ENCODE results near the gene BCAR3.

BCAR3 gene

DNA sequence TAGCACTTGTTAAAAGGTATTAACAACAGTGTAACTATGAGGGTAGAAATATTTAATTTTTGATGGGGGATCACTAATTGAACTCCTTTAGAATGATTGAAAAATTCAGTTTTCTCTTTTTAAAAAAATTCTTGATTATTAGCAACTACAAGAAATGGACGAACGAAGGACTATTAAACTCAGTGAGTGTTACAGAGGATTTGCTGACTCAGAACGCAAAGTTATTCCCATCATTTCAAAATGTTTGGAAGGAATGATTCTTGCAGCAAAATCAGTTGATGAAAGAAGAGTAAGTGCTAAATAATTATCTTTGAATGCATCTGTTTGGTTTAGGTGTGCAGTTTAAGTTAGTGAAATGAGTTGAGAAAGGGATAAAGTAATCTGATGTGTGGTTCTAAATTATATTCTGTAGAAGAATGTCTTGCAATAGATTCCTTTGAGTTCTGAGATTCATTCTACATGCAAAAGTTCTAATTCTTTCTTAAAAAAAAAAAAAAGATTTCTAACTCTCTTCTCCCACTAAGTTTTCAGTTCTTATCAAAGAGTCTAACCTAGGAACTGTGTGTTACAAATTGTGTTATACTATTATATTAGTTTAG lies 148.8 kb downstream of the BCAR3 start:
- no peak overlapping the region for H3K4me2 ChIP-seq (ENCODE audit: low read depth, low read length, poor library complexity, severe bottlenecking)
- no peaks in the 10 kb centered on the region for H3K36me3 ChIP-seq (ENCODE audit: low read length)
- H3K27ac ChIP-seq (ENCODE audit: low read depth, low read length) = no peak overlapping the region
- no peaks in the 10 kb centered on the region for H3F3A ChIP-seq (ENCODE audit: insufficient read depth)
- H3K9me3 ChIP-seq (ENCODE audit: insufficient read depth, low read length) = no peaks in the 10 kb centered on the region
- H4K20me1 ChIP-seq (ENCODE audit: low read depth, low read length) = no peaks in the 10 kb centered on the region
- H3K9me2 ChIP-seq (replicated peaks; ENCODE audit: insufficient read depth, low read length) = no peaks in the 10 kb centered on the region
- H3K4me3 ChIP-seq (ENCODE audit: insufficient read depth, low read length, poor library complexity, severe bottlenecking) = no peak overlapping the region
- H2AFZ ChIP-seq (ENCODE audit: low read depth, low read length, severe bottlenecking) = no peak overlapping the region
- H3K27me3 ChIP-seq (ENCODE audit: low read length) = no peaks in the 10 kb centered on the region
- no peak for TF ChIP-seq EZH2phosphoT487 (conservative IDR thresholded peaks at IDR 0.05; ENCODE audit: low read length)
- TF ChIP-seq, protein P1, sequence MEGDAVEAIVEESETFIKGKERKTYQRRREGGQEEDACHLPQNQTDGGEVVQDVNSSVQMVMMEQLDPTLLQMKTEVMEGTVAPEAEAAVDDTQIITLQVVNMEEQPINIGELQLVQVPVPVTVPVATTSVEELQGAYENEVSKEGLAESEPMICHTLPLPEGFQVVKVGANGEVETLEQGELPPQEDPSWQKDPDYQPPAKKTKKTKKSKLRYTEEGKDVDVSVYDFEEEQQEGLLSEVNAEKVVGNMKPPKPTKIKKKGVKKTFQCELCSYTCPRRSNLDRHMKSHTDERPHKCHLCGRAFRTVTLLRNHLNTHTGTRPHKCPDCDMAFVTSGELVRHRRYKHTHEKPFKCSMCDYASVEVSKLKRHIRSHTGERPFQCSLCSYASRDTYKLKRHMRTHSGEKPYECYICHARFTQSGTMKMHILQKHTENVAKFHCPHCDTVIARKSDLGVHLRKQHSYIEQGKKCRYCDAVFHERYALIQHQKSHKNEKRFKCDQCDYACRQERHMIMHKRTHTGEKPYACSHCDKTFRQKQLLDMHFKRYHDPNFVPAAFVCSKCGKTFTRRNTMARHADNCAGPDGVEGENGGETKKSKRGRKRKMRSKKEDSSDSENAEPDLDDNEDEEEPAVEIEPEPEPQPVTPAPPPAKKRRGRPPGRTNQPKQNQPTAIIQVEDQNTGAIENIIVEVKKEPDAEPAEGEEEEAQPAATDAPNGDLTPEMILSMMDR (IDR thresholded peaks at IDR 0.05; ENCODE audit: insufficient read depth, low read length, poor library complexity, severe bottlenecking) = no peak
- H3K9ac ChIP-seq (ENCODE audit: low read length) = no peak overlapping the region
- no peaks in the 10 kb centered on the region for H3K79me2 ChIP-seq (ENCODE audit: insufficient read depth, low read length)

DNA sequence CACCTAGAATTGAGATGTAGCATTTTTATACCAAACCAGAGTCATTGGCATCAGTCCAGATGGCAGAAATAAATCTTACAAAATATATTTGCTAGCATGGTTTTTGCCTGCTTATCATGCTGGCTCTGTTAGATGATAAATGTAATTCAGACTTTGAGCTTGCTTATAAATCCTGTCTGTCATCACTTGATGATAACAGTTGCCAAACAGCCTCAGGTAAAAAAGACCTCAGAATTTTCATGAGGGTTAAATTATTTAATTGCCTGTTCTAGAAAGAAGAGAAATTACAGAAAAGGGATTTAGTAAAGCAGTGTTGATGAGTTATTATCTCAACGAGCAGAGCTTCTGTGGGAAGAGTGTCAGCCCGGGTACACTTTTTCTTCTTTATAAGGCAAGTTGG lies 150.4 kb downstream of the BCAR3 start:
- TF ChIP-seq, protein P1 (IDR thresholded peaks at IDR 0.05; ENCODE audit: insufficient read depth, low read length, poor library complexity, severe bottlenecking) = no peak
- no peak for TF ChIP-seq EZH2phosphoT487 (conservative IDR thresholded peaks at IDR 0.05; ENCODE audit: low read length)

GRCh38 chr1:93528412-93528811 lies 153.2 kb downstream of the BCAR3 start:
- H3K27me3 ChIP-seq (ENCODE audit: low read length) = no peaks in the 10 kb centered on the region
- no peaks in the 10 kb centered on the region for H3K36me3 ChIP-seq (ENCODE audit: low read length)

More for the DNA sequence above, 150.4 kb downstream of the BCAR3 start:
- no peak overlapping the region for H3K9ac ChIP-seq (ENCODE audit: low read length)
- H2AFZ ChIP-seq (ENCODE audit: low read depth, low read length, severe bottlenecking) = no peak overlapping the region
- H3F3A ChIP-seq (ENCODE audit: insufficient read depth) = no peaks in the 10 kb centered on the region
- H4K20me1 ChIP-seq (ENCODE audit: low read depth, low read length) = no peaks in the 10 kb centered on the region
- H3K9me2 ChIP-seq (replicated peaks; ENCODE audit: insufficient read depth, low read length) = no peaks in the 10 kb centered on the region
- H3K4me3 ChIP-seq (ENCODE audit: insufficient read depth, low read length, poor library complexity, severe bottlenecking) = no peak overlapping the region
- H3K27me3 ChIP-seq (ENCODE audit: low read length) = no peaks in the 10 kb centered on the region
- H3K36me3 ChIP-seq (ENCODE audit: low read length) = no peaks in the 10 kb centered on the region
- no peaks in the 10 kb centered on the region for H3K79me2 ChIP-seq (ENCODE audit: insufficient read depth, low read length)
- no peak overlapping the region for H3K4me2 ChIP-seq (ENCODE audit: low read depth, low read length, poor library complexity, severe bottlenecking)
- H3K9me3 ChIP-seq (ENCODE audit: insufficient read depth, low read length) = no peaks in the 10 kb centered on the region
- H3K27ac ChIP-seq (ENCODE audit: low read depth, low read length) = no peak overlapping the region

More at GRCh38 chr1:93528412-93528811, 153.2 kb downstream of the BCAR3 start:
- Histone ChIP-seq H3K9me3 (ENCODE audit: insufficient read depth, low read length) (no peaks in the 10 kb centered on the region), H3K9ac (ENCODE audit: low read length) (no peak overlapping the region), H3K4me3 (ENCODE audit: insufficient read depth, low read length, poor library complexity, severe bottlenecking) (no peak overlapping the region), H2AFZ (ENCODE audit: low read depth, low read length, severe bottlenecking) (no peak overlapping the region), H3K27ac (ENCODE audit: low read depth, low read length) (no peak overlapping the region), H3K4me2 (ENCODE audit: low read depth, low read length, poor library complexity, severe bottlenecking) (no peak overlapping the region), H3K79me2 (ENCODE audit: insufficient read depth, low read length) (no peaks in the 10 kb centered on the region), H3K9me2 (replicated peaks; ENCODE audit: insufficient read depth, low read length) (no peaks in the 10 kb centered on the region), H4K20me1 (ENCODE audit: low read depth, low read length) (no peaks in the 10 kb centered on the region), H3F3A (ENCODE audit: insufficient read depth) (no peaks in the 10 kb centered on the region)
- no peak for TF ChIP-seq EZH2phosphoT487 (conservative IDR thresholded peaks at IDR 0.05; ENCODE audit: low read length)
- TF ChIP-seq, protein P1 (IDR thresholded peaks at IDR 0.05; ENCODE audit: insufficient read depth, low read length, poor library complexity, severe bottlenecking) = no peak

Measured in SU-DHL-6 (cell line).